Measurements from ENCODE around the gene ACTN1. TPM values are rescaled to one million over a fixed set of nuclear protein-coding genes. Genes with fewer than 3 reads are reported as not detected.

Gene ACTN1
- total and polyA plus RNA-seq, 5 experiments from 2014 or later, result 144 to 436 (median 333) TPM

DNA sequence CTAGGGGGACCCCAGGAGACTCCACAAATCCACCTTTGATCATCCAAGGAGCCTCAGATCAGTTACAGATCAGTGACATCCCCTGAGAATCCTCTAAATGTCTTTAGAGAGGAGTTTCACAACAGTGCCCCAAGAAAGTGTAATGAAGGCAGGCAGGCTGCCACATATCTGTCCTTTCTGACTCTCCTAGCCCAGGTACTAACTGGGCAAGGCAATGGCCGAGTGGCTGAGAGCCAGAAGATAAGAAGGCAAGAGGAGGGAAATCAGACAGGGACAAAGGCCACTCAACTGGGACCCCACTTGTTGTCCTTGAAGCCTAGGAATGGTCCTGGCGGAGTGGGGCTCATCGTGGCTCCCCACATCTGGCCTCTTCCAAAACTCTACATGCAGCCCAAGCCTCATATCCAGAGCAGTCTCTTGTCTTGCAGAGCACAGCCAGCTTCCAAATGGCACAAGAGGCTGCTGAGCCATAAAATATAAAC is 11.6 kb downstream of the ACTN1 start:
- no peaks in the 10 kb centered on the region for H3K27me3 Mint-ChIP-seq
- H3K27ac Mint-ChIP-seq, result peak overlapping the region; percentile 96 to 100 (median 100)
- peaks cover 0 to 30% (median 7%) of the 10 kb centered on the region in 3 donors for H3K36me3 Mint-ChIP-seq
- no peaks in the 10 kb centered on the region for H3K9me3 Mint-ChIP-seq
- H3K4me1 Mint-ChIP-seq, result peaks cover 63 to 99% (median 98%) of the 10 kb centered on the region in 4 donors
- POLR2A ChIA-PET, result interaction anchor here (0.9 to 27.2 kb wide), 4 partner anchors 11 to 43 kb away, joined by 3 to 469 read pairs (median 230); partner anchors contain the start of gene ACTN1
- no peak for DNase-seq
- H3K4me3 Mint-ChIP-seq, result peak overlapping the region; percentile 79 to 94 (median 86)
- no peak for ATAC-seq

DNA sequence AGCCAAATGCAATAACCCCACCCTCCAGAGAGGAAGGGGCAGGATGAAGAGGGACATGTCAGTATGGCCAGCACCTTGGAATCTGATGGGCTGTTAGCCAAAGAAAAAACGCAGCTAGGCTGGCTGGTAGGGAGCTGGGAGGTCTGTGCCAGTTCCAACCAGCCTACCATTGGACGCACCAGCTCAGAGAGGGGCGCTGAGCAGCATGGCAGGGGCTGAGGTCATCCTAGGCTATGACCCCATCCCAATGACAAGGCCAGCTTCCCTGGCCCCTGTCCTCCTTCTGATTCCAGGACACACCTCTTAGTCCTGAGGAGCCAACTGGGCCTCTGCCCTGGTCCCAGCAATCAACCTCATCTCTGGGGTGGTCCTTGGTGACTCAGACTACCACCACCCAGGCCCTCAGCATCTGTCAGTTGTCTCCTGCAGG is 12.2 kb downstream of the ACTN1 start:
- POLR2A ChIA-PET, result interaction anchor here (0.9 to 27.2 kb wide), 3 partner anchors 12 to 42 kb away, joined by 3 to 469 read pairs (median 446); partner anchors contain the start of gene ACTN1
- Mint-ChIP-seq H3K4me1 (peaks cover 62 to 100% (median 98%) of the 10 kb centered on the region in 4 donors), H3K27me3 (no peaks in the 10 kb centered on the region), H3K4me3 (peak overlapping the region; percentile 79 to 94 (median 86)), H3K27ac (peak overlapping the region; percentile 96 to 100 (median 100)), H3K9me3 (no peaks in the 10 kb centered on the region), H3K36me3 (peaks cover 0 to 24% (median 4%) of the 10 kb centered on the region in 3 donors)
- DNase-seq (no peak), ATAC-seq (no peak)

DNA sequence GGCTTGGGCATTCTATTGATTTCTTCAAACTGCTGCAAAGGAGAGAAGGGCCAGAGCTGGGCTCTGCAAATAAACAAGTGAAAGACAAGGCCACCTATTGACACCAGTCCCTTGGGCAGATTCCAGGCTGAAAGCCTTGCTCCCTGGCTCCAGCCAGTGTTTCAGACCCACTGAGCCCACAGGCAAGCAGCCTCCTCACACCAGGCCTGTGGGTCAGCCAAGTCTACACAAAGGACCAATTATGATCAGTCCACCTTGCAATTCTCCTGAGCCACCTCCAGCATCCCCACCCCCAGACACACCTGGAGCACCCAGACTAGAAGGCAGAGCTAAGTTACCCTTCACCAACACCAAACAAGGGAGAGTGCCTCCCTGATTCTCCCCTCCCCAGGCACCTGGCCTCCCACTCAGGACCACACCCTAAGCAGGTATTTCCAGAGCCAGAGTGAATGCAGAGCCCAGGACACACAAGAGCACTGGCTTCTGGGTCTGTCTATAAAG is 13.8 kb downstream of the ACTN1 start:
- Mint-ChIP-seq H3K27me3 (no peaks in the 10 kb centered on the region), H3K4me1 (peaks cover 57 to 99% (median 97%) of the 10 kb centered on the region in 4 donors), H3K4me3 (peak overlapping the region; percentile 76 to 94 (median 82)), H3K27ac (peak overlapping the region; percentile 96 to 100 (median 100)), H3K9me3 (no peaks in the 10 kb centered on the region), H3K36me3 (peaks cover 0 to 23% (median 2%) of the 10 kb centered on the region in 3 donors)
- ATAC-seq (no peak), DNase-seq (no peak)
- POLR2A ChIA-PET, result interaction anchor here (16.9 to 27.2 kb wide), 2 partner anchors 13 to 17 kb away, joined by 446 to 469 read pairs; partner anchors contain the start of gene ACTN1

DNA sequence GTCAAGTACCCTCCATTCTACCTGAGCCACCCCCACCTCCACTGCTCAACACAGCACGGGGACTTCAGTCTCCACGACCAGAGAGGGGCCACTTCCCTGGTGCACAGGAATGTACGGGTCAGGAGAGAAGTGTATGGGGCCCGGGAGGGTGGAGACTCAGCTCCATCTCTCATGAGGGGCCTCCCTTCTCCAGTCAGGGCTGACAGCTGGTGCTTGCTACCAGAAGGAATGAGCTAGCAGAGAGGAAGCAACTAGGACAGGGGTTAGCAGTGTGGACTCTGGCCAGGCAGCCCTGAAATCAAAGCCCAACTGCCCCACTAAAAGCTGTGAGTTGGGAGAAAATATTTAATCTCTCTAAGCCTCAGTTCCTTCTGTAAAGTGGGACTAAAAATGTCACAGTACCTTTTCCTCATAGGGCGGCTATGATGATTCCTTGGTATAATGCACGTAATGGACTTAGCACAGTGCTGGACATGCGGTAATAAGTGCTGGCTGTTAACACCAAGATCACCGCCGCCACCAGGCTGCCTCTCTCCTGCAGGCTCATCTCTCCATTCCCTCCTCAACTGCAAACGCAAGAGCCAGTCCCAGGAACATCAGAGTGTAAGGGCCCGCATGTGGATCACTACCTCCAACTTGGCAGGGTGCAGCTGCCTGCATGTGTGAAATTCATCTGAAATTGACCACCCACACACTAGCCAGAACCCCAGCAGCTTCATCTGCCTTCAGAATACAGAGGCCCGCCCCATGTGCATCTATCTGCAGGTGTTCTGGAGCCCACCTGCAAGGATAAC is 14.6 kb downstream of the ACTN1 start:
- ATAC-seq (no peak), DNase-seq (no peak)
- Mint-ChIP-seq H3K4me1 (peaks cover 53 to 98% (median 96%) of the 10 kb centered on the region in 4 donors), H3K9me3 (no peaks in the 10 kb centered on the region), H3K36me3 (peaks cover 0 to 23% (median 2%) of the 10 kb centered on the region in 3 donors), H3K27me3 (no peaks in the 10 kb centered on the region), H3K27ac (peak overlapping the region; percentile 96 to 100 (median 100)), H3K4me3 (peak overlapping the region; percentile 9 to 94 (median 82))
- POLR2A ChIA-PET, result interaction anchor here (1.0 to 27.2 kb wide), 4 partner anchors 14 to 46 kb away, joined by 3 to 469 read pairs (median 226); partner anchors contain the start of gene ACTN1

GRCh38 chr14:68962681-68963080 is 16.4 kb downstream of the ACTN1 start:
- POLR2A ChIA-PET, result interaction anchor here (1.4 to 27.2 kb wide), 3 partner anchors 10 to 16 kb away, joined by 3 to 469 read pairs (median 446); partner anchors contain the start of gene ACTN1
- peak overlapping the region in 8 of 10 donors; percentile 23 to 94 (median 54) for H3K4me3 Mint-ChIP-seq

GRCh38 chr14:68961781-68962584 is 17.1 kb downstream of the ACTN1 start:
- no peak for ATAC-seq
- peaks cover 0 to 25% (median 5%) of the 10 kb centered on the region in 3 donors for H3K36me3 Mint-ChIP-seq
- peaks cover 50 to 98% (median 96%) of the 10 kb centered on the region in 4 donors for H3K4me1 Mint-ChIP-seq
- DNase-seq, result no peak
- peak overlapping the region in 8 of 10 donors; percentile 23 to 94 (median 67) for H3K4me3 Mint-ChIP-seq
- no peaks in the 10 kb centered on the region for H3K27me3 Mint-ChIP-seq
- H3K9me3 Mint-ChIP-seq, result no peaks in the 10 kb centered on the region
- POLR2A ChIA-PET, result interaction anchor here (0.6 to 27.2 kb wide), 5 partner anchors 0 to 185 kb away, joined by 3 to 469 read pairs (median 446); partner anchors contain the start of gene ACTN1
- peak overlapping the region; percentile 93 to 100 (median 96) for H3K27ac Mint-ChIP-seq

More at GRCh38 chr14:68962681-68963080, 16.4 kb downstream of the ACTN1 start:
- Mint-ChIP-seq H3K36me3 (peaks cover 0 to 22% (median 3%) of the 10 kb centered on the region in 3 donors), H3K4me1 (peaks cover 51 to 98% (median 96%) of the 10 kb centered on the region in 4 donors), H3K27me3 (no peaks in the 10 kb centered on the region), H3K27ac (peak overlapping the region; percentile 90 to 100 (median 96)), H3K9me3 (no peaks in the 10 kb centered on the region)
- DNase-seq, result no peak
- no peak for ATAC-seq

GRCh38 chr14:68961361-68961760 is 17.7 kb downstream of the ACTN1 start:
- Mint-ChIP-seq H3K36me3 (peaks cover 0 to 31% (median 5%) of the 10 kb centered on the region in 3 donors), H3K9me3 (no peaks in the 10 kb centered on the region), H3K4me1 (peaks cover 53 to 98% (median 96%) of the 10 kb centered on the region in 4 donors), H3K27ac (peak overlapping the region; percentile 79 to 100 (median 94)), H3K27me3 (no peaks in the 10 kb centered on the region), H3K4me3 (peak overlapping the region in 8 of 10 donors; percentile 22 to 93 (median 56))
- POLR2A ChIA-PET, result interaction anchor here (0.6 to 27.2 kb wide), 4 partner anchors 1 to 240 kb away, joined by 6 to 469 read pairs (median 458); partner anchors contain the start of gene ACTN1
- ATAC-seq, result no peak
- DNase-seq, result no peak

DNA sequence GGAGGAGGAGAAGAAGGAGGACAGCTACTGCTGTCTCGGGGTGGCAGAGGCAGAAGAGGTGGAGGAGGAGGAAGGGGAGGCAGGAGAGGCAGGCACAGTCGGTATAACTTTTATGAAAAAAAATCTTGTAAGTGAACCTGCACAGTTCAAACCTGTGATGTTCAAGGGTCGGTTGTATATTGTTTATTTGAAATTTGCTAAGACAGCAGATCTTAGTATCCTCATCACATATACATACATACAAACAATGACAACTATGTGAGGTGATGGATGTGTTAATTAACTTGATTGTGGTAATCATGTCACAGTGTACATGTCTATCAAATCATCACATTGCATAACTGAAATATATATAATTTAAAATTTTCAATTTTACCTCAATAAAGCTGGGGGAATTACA is 19.0 kb downstream of the ACTN1 start:
- DNase-seq (no peak), ATAC-seq (no peak)
- Mint-ChIP-seq H3K4me1 (peaks cover 57 to 100% (median 96%) of the 10 kb centered on the region in 4 donors), H3K9me3 (no peaks in the 10 kb centered on the region), H3K27me3 (no peaks in the 10 kb centered on the region), H3K4me3 (peak overlapping the region in 9 of 10 donors; percentile 30 to 81 (median 71)), H3K36me3 (peaks cover 0 to 34% (median 5%) of the 10 kb centered on the region in 3 donors), H3K27ac (peak overlapping the region; percentile 63 to 100 (median 92))
- POLR2A ChIA-PET, result interaction anchor here (0.9 to 27.2 kb wide), 4 partner anchors 2 to 19 kb away, joined by 4 to 469 read pairs (median 458); partner anchors contain the start of gene ACTN1

- H3K4me3 Mint-ChIP-seq, result peak overlapping the region; percentile 34 to 81 (median 74)
- no peak for DNase-seq
- no peaks in the 10 kb centered on the region for H3K9me3 Mint-ChIP-seq
- H3K27ac Mint-ChIP-seq, result peak overlapping the region; percentile 85 to 100 (median 92)
- H3K36me3 Mint-ChIP-seq, result peaks cover 0 to 37% (median 5%) of the 10 kb centered on the region in 3 donors
- H3K27me3 Mint-ChIP-seq, result no peaks in the 10 kb centered on the region
- POLR2A ChIA-PET, result interaction anchor here (0.8 to 27.2 kb wide), 6 partner anchors 3 to 31 kb away, joined by 3 to 469 read pairs (median 224); partner anchors contain the start of gene ACTN1
- ATAC-seq, result peak in 1 of 2 donors; percentile 28
- peaks cover 55 to 97% (median 95%) of the 10 kb centered on the region in 4 donors for H3K4me1 Mint-ChIP-seq
These were observed 20.1 kb downstream of the ACTN1 start for GRCh38 chr14:68959035-68959434.

GRCh38 chr14:68958553-68958952 is 20.5 kb downstream of the ACTN1 start:
- no peak for DNase-seq
- Mint-ChIP-seq H3K27ac (peak overlapping the region; percentile 88 to 100 (median 94)), H3K4me3 (peak overlapping the region in 7 of 10 donors; percentile 73 to 86 (median 81)), H3K36me3 (peaks cover 0 to 37% (median 5%) of the 10 kb centered on the region in 3 donors), H3K27me3 (no peaks in the 10 kb centered on the region), H3K9me3 (no peaks in the 10 kb centered on the region), H3K4me1 (peaks cover 55 to 97% (median 93%) of the 10 kb centered on the region in 4 donors)
- ATAC-seq, result no peak
- POLR2A ChIA-PET, result interaction anchor here (0.8 to 27.2 kb wide), 6 partner anchors 4 to 30 kb away, joined by 3 to 469 read pairs (median 224); partner anchors contain the start of gene ACTN1

- Mint-ChIP-seq H3K27me3 (no peaks in the 10 kb centered on the region), H3K4me1 (peaks cover 54 to 97% (median 93%) of the 10 kb centered on the region in 4 donors), H3K36me3 (peaks cover 0 to 30% (median 5%) of the 10 kb centered on the region in 3 donors), H3K27ac (peak overlapping the region; percentile 88 to 100 (median 94)), H3K9me3 (no peaks in the 10 kb centered on the region), H3K4me3 (peak overlapping the region; percentile 57 to 87 (median 76))
- DNase-seq (no peak), ATAC-seq (no peak)
- POLR2A ChIA-PET, result interaction anchor here (1.0 to 27.2 kb wide), 4 partner anchors 5 to 195 kb away, joined by 3 to 469 read pairs (median 458); partner anchors contain the start of genes ACTN1 and DCAF5
These were observed 21.3 kb downstream of the ACTN1 start for GRCh38 chr14:68957775-68958174.
